Smooth muscle cell (in vitro differentiated cells): ENCODE results near the gene CTNNB1. TPM values are rescaled to one million over a fixed set of nuclear protein-coding genes. Genes with fewer than 3 reads are reported as not detected.

Source experiments
- DNase-seq: peaks from one replicate; lab custom pipeline; 2025; ENCODE audit not compliant: unreplicated experiment; lab: John Stamatoyannopoulos, UW
- H2AFZ ChIP-seq: fragments of 200-600 bp; sonication (generic); 2 replicates; pipeline ENCODE4 v1.6.0; 2016; ENCODE audit warnings: antibody characterized with exemption, low read depth, mild to moderate bottlenecking
- H3F3A ChIP-seq: fragments of 200-600 bp; sonication (generic); 2 replicates; pipeline ENCODE4 v1.6.0; 2017; ENCODE audit warnings: antibody characterized with exemption, low read depth
- H3K27ac ChIP-seq: fragments of 200-600 bp; sonication (generic); 2 replicates; pipeline ENCODE4 v1.5.1; 2016; ENCODE audit warnings: low read depth, mild to moderate bottlenecking
- H3K27me3 ChIP-seq: fragments of 200-600 bp; sonication (generic); 2 replicates; pipeline ENCODE4 v1.6.1; 2016; ENCODE audit warnings: low read depth, mild to moderate bottlenecking
- H3K36me3 ChIP-seq: fragments of 200-600 bp; sonication (generic); 2 replicates; pipeline ENCODE4 v1.5.1; 2016; ENCODE audit warnings: low read depth
- H3K4me1 ChIP-seq: fragments of 200-600 bp; sonication (generic); 2 replicates; pipeline ENCODE4 v1.5.1; 2016; ENCODE audit warnings: low read depth
- H3K4me2 ChIP-seq: fragments of 200-600 bp; sonication (generic); 2 replicates; pipeline ENCODE4 v1.6.0; 2016; ENCODE audit warnings: mild to moderate bottlenecking
- H3K4me3 ChIP-seq: fragments of 200-600 bp; sonication (generic); 2 replicates; pipeline ENCODE4 v1.5.1; 2016; ENCODE audit warnings: mild to moderate bottlenecking
- H3K79me2 ChIP-seq: fragments of 200-600 bp; sonication (generic); 2 replicates; pipeline ENCODE4 v1.6.0; 2016; ENCODE audit warnings: low read depth, mild to moderate bottlenecking
- H3K9ac ChIP-seq: fragments of 200-600 bp; sonication (generic); 2 replicates; pipeline ENCODE4 v1.6.0; 2016; ENCODE audit warnings: low read depth
- H3K9me3 ChIP-seq: fragments of 200-600 bp; sonication (generic); replicated peaks from 2 replicates; pipeline ENCODE4 v1.5.1; 2016; ENCODE audit warnings: low read depth
- H4K20me1 ChIP-seq: fragments of 200-600 bp; sonication (generic); 2 replicates; pipeline ENCODE4 v1.6.0; 2016; ENCODE audit warnings: low read depth
- CTCF ChIP-seq: fragments of 200-600 bp; sonication (generic); IDR thresholded peaks from 2 replicates; pipeline ENCODE4 v1.5.1; 2017; ENCODE audit warnings: borderline replicate concordance, mild to moderate bottlenecking, antibody characterized with exemption; ENCODE audit not compliant: insufficient read depth, poor library complexity, severe bottlenecking
- WGBS: methylation state at CpG from one replicate; pipeline ENCODE4 v1.1.7; 2016; ENCODE audit warnings: low lambda C conversion rate; 5-methylcytosine and 5-hydroxymethylcytosine counted together
- polyA plus RNA-seq: library from polyadenylated mRNA; unstranded; fragments of >200 nt; fragmentation: Nextera tagmentation; extraction: Ambion mirVana; gene quantifications from 2 replicates; pipeline ENCODE4 v1.2.1, GENCODE V29; 2016
- total RNA-seq: library from RNA; depleted of rRNA; stranded (reverse); fragments of >200 nt; gene quantifications from 2 replicates; pipeline ENCODE4 v1.2.3, GENCODE V29; 2014

The CTNNB1 gene
- total and polyA plus RNA-seq, 2 experiments from 2014 or later = 167 to 957 TPM

GRCh38 chr3:41199866-41200668 is 762 bp downstream of the CTNNB1 start:
- TF ChIP-seq CTCF = no peak
- Histone ChIP-seq H3K4me2 (peak overlapping the region; percentile 84), H3K4me1 (peaks cover 46% of the 10 kb centered on the region), H3K9ac (peak overlapping the region; percentile 97), H3K27ac (peak overlapping the region; percentile 96), H2AFZ (no peak overlapping the region), H4K20me1 (peaks cover 52% of the 10 kb centered on the region), H3K36me3 (no peaks in the 10 kb centered on the region), H3K9me3 (no peaks in the 10 kb centered on the region), H3K79me2 (peaks cover 62% of the 10 kb centered on the region), H3K4me3 (peak overlapping the region; percentile 99), H3F3A (no peaks in the 10 kb centered on the region), H3K27me3 (no peaks in the 10 kb centered on the region)
- no peak for DNase-seq
- under 1% methylated on average over 30 of the region's 40 CpGs for WGBS

DNA sequence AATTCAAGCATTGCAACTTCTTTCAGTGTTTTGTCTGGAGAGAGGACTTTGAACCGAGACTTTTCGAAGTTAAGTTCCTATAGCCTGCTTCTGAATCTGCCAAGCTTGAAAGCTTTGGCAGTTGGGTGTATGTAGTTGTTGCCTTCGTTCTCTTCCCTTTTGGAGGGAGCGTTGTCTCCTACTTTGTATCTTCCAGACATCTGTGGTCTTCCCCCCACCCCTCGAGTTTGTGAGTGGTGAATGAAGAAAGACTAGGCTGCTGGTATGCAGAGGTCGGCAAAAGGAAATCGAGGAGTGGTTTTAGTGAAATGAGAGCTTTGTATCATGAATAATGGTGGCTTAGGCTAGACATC is 1.3 kb downstream of the CTNNB1 start:
- peak overlapping the region; percentile 84 for H3K4me2 ChIP-seq
- DNase-seq = no peak
- H3F3A ChIP-seq = no peaks in the 10 kb centered on the region
- H2AFZ ChIP-seq = no peak overlapping the region
- H3K9ac ChIP-seq = peak overlapping the region; percentile 97
- peaks cover 68% of the 10 kb centered on the region for H3K79me2 ChIP-seq
- H3K27ac ChIP-seq = peak overlapping the region; percentile 96
- H4K20me1 ChIP-seq = peaks cover 58% of the 10 kb centered on the region
- H3K4me1 ChIP-seq = peaks cover 51% of the 10 kb centered on the region
- TF ChIP-seq CTCF = no peak
- no peaks in the 10 kb centered on the region for H3K27me3 ChIP-seq
- under 1% methylated on average over 7 of the region's 7 CpGs for WGBS
- no peaks in the 10 kb centered on the region for H3K9me3 ChIP-seq
- H3K36me3 ChIP-seq = no peaks in the 10 kb centered on the region
- H3K4me3 ChIP-seq = peak overlapping the region; percentile 99

GRCh38 chr3:41202075-41202833 is 2.9 kb downstream of the CTNNB1 start:
- peaks cover 68% of the 10 kb centered on the region for H3K4me1 ChIP-seq
- peaks cover 84% of the 10 kb centered on the region for H3K79me2 ChIP-seq
- H3K9me3 ChIP-seq = no peaks in the 10 kb centered on the region
- H2AFZ ChIP-seq = no peak overlapping the region
- H3K4me2 ChIP-seq = peak overlapping the region; percentile 84
- H4K20me1 ChIP-seq = peaks cover 74% of the 10 kb centered on the region
- H3K4me3 ChIP-seq = peak overlapping the region; percentile 99
- H3K27me3 ChIP-seq = no peaks in the 10 kb centered on the region
- no peak for TF ChIP-seq CTCF
- H3K27ac ChIP-seq = peak overlapping the region; percentile 96
- peak overlapping the region; percentile 97 for H3K9ac ChIP-seq
- DNase-seq = no peak
- H3K36me3 ChIP-seq = no peaks in the 10 kb centered on the region
- WGBS = 4% methylated on average over 5 of the region's 5 CpGs
- no peaks in the 10 kb centered on the region for H3F3A ChIP-seq
